Measurements from ENCODE around the gene COASY. TPM values are rescaled to one million over a fixed set of nuclear protein-coding genes. Genes with fewer than 3 reads are reported as not detected.
"Not testable (repeated sequence)": the region's sequence is repeated elsewhere in the genome, so short reads cannot be mapped to it uniquely, and the experiment has no call there.

Gene COASY
- total RNA-seq, 1 experiment from 2014 or later = 138 TPM

GRCh38 chr17:42553866-42554249, 8.1 kb upstream of the COASY start:
- Histone ChIP-seq H3K36me3 (ENCODE audit: control insufficient read depth, insufficient read depth, low read length) (no peaks in the 10 kb centered on the region), H3K4me1 (peaks cover 8% of the 10 kb centered on the region; the same call in 1 of the 2 replicates), H3K4me3 (ENCODE audit: low read depth, low read length) (peak overlapping the region; percentile 88), H3K9me3 (no peaks in the 10 kb centered on the region), H3K27me3 (replicated peaks; ENCODE audit: control insufficient read depth, insufficient read depth, low read length) (no peaks in the 10 kb centered on the region)
- no peak for DNase-seq
- ChIA-PET CTCF (interaction anchor here (1.3 to 1.9 kb wide), 3 partner anchors 13 to 26 kb away, joined by 6 to 12 read pairs (median 6); partner anchors contain the start of gene PSMC3IP), POLR2A (interaction anchor here (1.3 to 1.5 kb wide), 3 partner anchors 8 to 18 kb away, joined by 3 to 23 read pairs (median 6); partner anchors contain the start of genes MLX and NAGLU)
- no TSS peak for BruUV-seq (replicated peaks)
- intact Hi-C loops (cut with micrococcal nuclease; ENCODE audit: unreplicated experiment) = no loop called here
- no peaks in the 10 kb centered on the region for H3K27me3 Mint-ChIP-seq (ENCODE audit: insufficient read depth, unreplicated experiment)
- peaks cover 6% of the 10 kb centered on the region for H3K4me1 Mint-ChIP-seq (ENCODE audit: low read depth, unreplicated experiment)
- TF ChIP-seq CTCF (IDR thresholded peaks at IDR 0.05; ENCODE audit: insufficient read depth in 1 of 2, low read depth in 1 of 2, low read length in 1 of 2, severe bottlenecking in 1 of 2, unreplicated experiment in 1 of 2) = no peak
- peak overlapping the region; percentile 94 for H3K27ac Mint-ChIP-seq (ENCODE audit: unreplicated experiment)
- H3K4me3 Mint-ChIP-seq (ENCODE audit: unreplicated experiment) = peak overlapping the region; percentile 97
- peaks cover 23% of the 10 kb centered on the region for H3K36me3 Mint-ChIP-seq (ENCODE audit: insufficient read depth, unreplicated experiment)
- no peaks in the 10 kb centered on the region for H3K9me3 Mint-ChIP-seq (ENCODE audit: unreplicated experiment)

GRCh38 chr17:42554250-42555121, 7.5 kb upstream of the COASY start:
- no peaks in the 10 kb centered on the region for H3K27me3 Mint-ChIP-seq (ENCODE audit: insufficient read depth, unreplicated experiment)
- no peaks in the 10 kb centered on the region for H3K9me3 Mint-ChIP-seq (ENCODE audit: unreplicated experiment)
- H3K4me3 ChIP-seq (ENCODE audit: low read depth, low read length) = peak overlapping the region; percentile 88
- H3K4me1 ChIP-seq = peaks cover 8% of the 10 kb centered on the region; the same call in 1 of the 2 replicates
- no peaks in the 10 kb centered on the region for H3K27me3 ChIP-seq (replicated peaks; ENCODE audit: control insufficient read depth, insufficient read depth, low read length)
- TF ChIP-seq CTCF (IDR thresholded peaks at IDR 0.05; ENCODE audit: insufficient read depth in 1 of 2, low read depth in 1 of 2, low read length in 1 of 2, severe bottlenecking in 1 of 2, unreplicated experiment in 1 of 2) = no peak
- no peaks in the 10 kb centered on the region for H3K36me3 ChIP-seq (ENCODE audit: control insufficient read depth, insufficient read depth, low read length)
- intact Hi-C loops (cut with micrococcal nuclease; ENCODE audit: unreplicated experiment) = no loop called here
- H3K4me1 Mint-ChIP-seq (ENCODE audit: low read depth, unreplicated experiment) = peaks cover 8% of the 10 kb centered on the region
- TSS peak; percentile 56 for BruUV-seq (replicated peaks)
- POLR2A ChIA-PET = interaction anchor here (0.6 to 1.5 kb wide), 8 partner anchors 9 to 570 kb away, joined by 3 to 23 read pairs (median 4); partner anchors contain the start of genes MLX, NAGLU and STAT3
- H3K36me3 Mint-ChIP-seq (ENCODE audit: insufficient read depth, unreplicated experiment) = peaks cover 23% of the 10 kb centered on the region
- CTCF ChIA-PET = interaction anchor here (0.8 to 1.9 kb wide), 6 partner anchors 13 to 27 kb away, joined by 3 to 12 read pairs (median 5); partner anchors contain the start of genes NAGLU and PSMC3IP
- H3K9me3 ChIP-seq = no peaks in the 10 kb centered on the region
- H3K27ac Mint-ChIP-seq (ENCODE audit: unreplicated experiment) = peak overlapping the region; percentile 94
- DNase-seq = peak; percentile 88 to 93
- peak overlapping the region; percentile 97 for H3K4me3 Mint-ChIP-seq (ENCODE audit: unreplicated experiment)

GRCh38 chr17:42555122-42555622, 6.8 kb upstream of the COASY start:
- Histone ChIP-seq H3K4me3 (ENCODE audit: low read depth, low read length) (peak overlapping the region; percentile 88), H3K4me1 (peaks cover 8% of the 10 kb centered on the region; the same call in 1 of the 2 replicates), H3K36me3 (ENCODE audit: control insufficient read depth, insufficient read depth, low read length) (no peaks in the 10 kb centered on the region), H3K27me3 (replicated peaks; ENCODE audit: control insufficient read depth, insufficient read depth, low read length) (no peaks in the 10 kb centered on the region), H3K9me3 (no peaks in the 10 kb centered on the region)
- no peak for DNase-seq
- peak overlapping the region; percentile 94 for H3K27ac Mint-ChIP-seq (ENCODE audit: unreplicated experiment)
- CTCF ChIA-PET = interaction anchor here (1.3 to 1.9 kb wide), 5 partner anchors 12 to 28 kb away, joined by 3 to 12 read pairs (median 6); partner anchors contain the start of genes NAGLU and PSMC3IP
- H3K9me3 Mint-ChIP-seq (ENCODE audit: unreplicated experiment) = no peaks in the 10 kb centered on the region
- intact Hi-C loops (cut with micrococcal nuclease; ENCODE audit: unreplicated experiment) = no loop called here
- no peaks in the 10 kb centered on the region for H3K27me3 Mint-ChIP-seq (ENCODE audit: insufficient read depth, unreplicated experiment)
- peak overlapping the region; percentile 97 for H3K4me3 Mint-ChIP-seq (ENCODE audit: unreplicated experiment)
- TSS peak; percentile 83 for BruUV-seq (replicated peaks)
- H3K36me3 Mint-ChIP-seq (ENCODE audit: insufficient read depth, unreplicated experiment) = peaks cover 23% of the 10 kb centered on the region
- no peak for TF ChIP-seq CTCF (IDR thresholded peaks at IDR 0.05; ENCODE audit: insufficient read depth in 1 of 2, low read depth in 1 of 2, low read length in 1 of 2, severe bottlenecking in 1 of 2, unreplicated experiment in 1 of 2)
- H3K4me1 Mint-ChIP-seq (ENCODE audit: low read depth, unreplicated experiment) = peaks cover 12% of the 10 kb centered on the region
- POLR2A ChIA-PET = interaction anchor here (0.6 to 1.5 kb wide), 8 partner anchors 10 to 571 kb away, joined by 3 to 23 read pairs (median 4); partner anchors contain the start of genes MLX, NAGLU and STAT3

GRCh38 chr17:42555961-42556617, 5.9 kb upstream of the COASY start:
- H3K9me3 ChIP-seq; CTCF ChIA-PET; BruUV-seq (replicated peaks); H3K36me3 ChIP-seq (ENCODE audit: control insufficient read depth, insufficient read depth, low read length); H3K4me1 ChIP-seq; H3K27me3 Mint-ChIP-seq (ENCODE audit: insufficient read depth, unreplicated experiment); intact Hi-C loops (cut with micrococcal nuclease; ENCODE audit: unreplicated experiment); H3K9me3 Mint-ChIP-seq (ENCODE audit: unreplicated experiment); H3K4me3 ChIP-seq (ENCODE audit: low read depth, low read length); H3K27ac Mint-ChIP-seq (ENCODE audit: unreplicated experiment); H3K27me3 ChIP-seq (replicated peaks; ENCODE audit: control insufficient read depth, insufficient read depth, low read length); POLR2A ChIA-PET: not testable (repeated sequence)
- Mint-ChIP-seq H3K4me3 (ENCODE audit: unreplicated experiment) (peak overlapping the region; percentile 23), H3K36me3 (ENCODE audit: insufficient read depth, unreplicated experiment) (peaks cover 28% of the 10 kb centered on the region), H3K4me1 (ENCODE audit: low read depth, unreplicated experiment) (peaks cover 12% of the 10 kb centered on the region)
- DNase-seq = peak in 1 of 2 experiments; percentile 46

All from Caco-2 (cell line).